ENCODE results near the gene PLEKHH1. TPM values are rescaled to one million over a fixed set of nuclear protein-coding genes. Genes with fewer than 3 reads are reported as not detected.

PLEKHH1 gene
- total RNA-seq, 1 experiment from 2014 or later: 35.3 TPM

- Histone ChIP-seq H3K23me2 (ENCODE audit: insufficient read length, low read depth, low read length, poor library complexity, severe bottlenecking) (no peaks in the 10 kb centered on the region), H3T11ph (ENCODE audit: low read length) (no peak overlapping the region), H3K4me1 (ENCODE audit: insufficient read depth, low read length) (no peaks in the 10 kb centered on the region), H3K9me3 (ENCODE audit: control insufficient read depth, low read depth, low read length) (no peaks in the 10 kb centered on the region), H3K18ac (ENCODE audit: insufficient read length, low read depth, low read length) (no peak overlapping the region), H3K27ac (ENCODE audit: insufficient read length, low read depth, low read length) (no peak overlapping the region), H3K79me1 (ENCODE audit: insufficient read depth, low read depth, low read length, poor library complexity, severe bottlenecking) (no peaks in the 10 kb centered on the region), H2BK15ac (ENCODE audit: low read depth, low read length) (no peak overlapping the region), H4K8ac (replicated peaks; ENCODE audit: insufficient read length, low read depth, low read length) (no peak overlapping the region), H3K23ac (ENCODE audit: insufficient read length, low read depth, low read length) (no peak overlapping the region), H3K9ac (ENCODE audit: extremely low read depth, insufficient read length, low read length) (no peak overlapping the region), H3K4ac (ENCODE audit: low read depth, low read length) (no peak overlapping the region), H4K5ac (ENCODE audit: insufficient read length, low read depth, low read length) (no peak overlapping the region), H3K14ac (ENCODE audit: insufficient read depth, low read length) (no peak overlapping the region), H2BK20ac (ENCODE audit: low read depth, low read length, poor library complexity, severe bottlenecking) (no peak overlapping the region), H3K56ac (ENCODE audit: insufficient read length, low read depth, low read length) (no peak overlapping the region), H2AFZ (ENCODE audit: low read length) (no peak overlapping the region), H2BK12ac (ENCODE audit: insufficient read length, low read depth, low read length) (no peak overlapping the region), H2BK120ac (ENCODE audit: low read depth, low read length, poor library complexity, severe bottlenecking) (no peak overlapping the region), H4K20me1 (ENCODE audit: control insufficient read depth, insufficient read depth, insufficient read length) (no peaks in the 10 kb centered on the region), H3K27me3 (ENCODE audit: insufficient read depth, low read length) (no peaks in the 10 kb centered on the region), H3K4me2 (ENCODE audit: insufficient read depth, insufficient read length, low read length) (no peak overlapping the region), H3K79me2 (ENCODE audit: insufficient read depth, low read length) (no peaks in the 10 kb centered on the region), H2AK5ac (ENCODE audit: insufficient read length, low read length) (no peak overlapping the region), H4K91ac (ENCODE audit: insufficient read length, low read depth, low read length) (no peak overlapping the region), H2BK5ac (ENCODE audit: insufficient read length, low read length) (no peak overlapping the region)
- peak overlapping the region in 1 of 3 experiments; percentile 40; a peak in 2 of 7 replicates for H3K27ac Mint-ChIP-seq
- no peak overlapping the region for H3K4me3 Mint-ChIP-seq
- TF ChIP-seq CTCF (conservative IDR thresholded peaks at IDR 0.05): no peak
- no peak for DNase-seq
- no CpG with 5 or more reads among the region's 15 CpGs for WGBS (ENCODE audit: extremely low coverage, insufficient read length, low lambda C conversion rate)
- H3K9me3 Mint-ChIP-seq: no peaks in the 10 kb centered on the region
- no peaks in the 10 kb centered on the region for H3K4me1 Mint-ChIP-seq
- H3K36me3 Mint-ChIP-seq (ENCODE audit: insufficient read depth in 1 of 3, low read depth in 3 of 3): peaks cover 5 to 58% (median 32%) of the 10 kb centered on the region in 3 experiments; a peak in 6 of 7 replicates
- H3K27me3 Mint-ChIP-seq (ENCODE audit: low read depth): no peaks in the 10 kb centered on the region
These were observed 46.0 kb downstream of the PLEKHH1 start for GRCh38 chr14:67579040-67579439.

All from H9 (cell line).